ENCODE results near the gene IFNE.
A peak's percentile ranks its signal among the peaks of the same experiment; 100 is the strongest.

The IFNE gene

GRCh38 chr9:21482213-21482612 is at the start of gene IFNE:
Gene IFNE (minus strand): TSS chr9:21482313. CDS start chr9:21481694, 619 bp downstream.
- no peak for DNase-seq (ENCODE audit: low read depth)

GRCh38 chr9:21528123-21528808 is 46.2 kb upstream of the IFNE start:
- no peak for DNase-seq (ENCODE audit: low read depth)

GRCh38 chr9:21527579-21527978 is 45.5 kb upstream of the IFNE start:
- DNase-seq (ENCODE audit: low read depth): no peak

- no peak for DNase-seq (ENCODE audit: low read depth)
Observed at GRCh38 chr9:21525174-21525573, 43.1 kb upstream of the IFNE start.

- no peak for DNase-seq (ENCODE audit: low read depth)
Observed at GRCh38 chr9:21524099-21524830, 42.2 kb upstream of the IFNE start.

GRCh38 chr9:21523021-21524014 is 41.2 kb upstream of the IFNE start:
- no peak for DNase-seq (ENCODE audit: low read depth)

GRCh38 chr9:21522348-21522747 is 40.2 kb upstream of the IFNE start:
- DNase-seq (ENCODE audit: low read depth): no peak

GRCh38 chr9:21521448-21521847 is 39.3 kb upstream of the IFNE start:
- no peak for DNase-seq (ENCODE audit: low read depth)

- no peak for DNase-seq (ENCODE audit: low read depth)
Observed at GRCh38 chr9:21520501-21521228, 38.6 kb upstream of the IFNE start.

GRCh38 chr9:21519855-21520434 is 37.8 kb upstream of the IFNE start:
- DNase-seq (ENCODE audit: low read depth): no peak

- DNase-seq (ENCODE audit: low read depth): no peak
Observed at GRCh38 chr9:21516796-21517195, 34.7 kb upstream of the IFNE start.

GRCh38 chr9:21513431-21513830 is 31.3 kb upstream of the IFNE start:
- DNase-seq (ENCODE audit: low read depth): no peak

- peak; percentile 48 for DNase-seq (ENCODE audit: low read depth)
Observed at GRCh38 chr9:21510806-21511205, 28.7 kb upstream of the IFNE start.

- no peak for DNase-seq (ENCODE audit: low read depth)
Observed at GRCh38 chr9:21507483-21507790, 25.3 kb upstream of the IFNE start.

- DNase-seq (ENCODE audit: low read depth): peak; percentile 97
Observed at GRCh38 chr9:21506626-21507482, 24.7 kb upstream of the IFNE start.

- DNase-seq (ENCODE audit: low read depth): peak; percentile 50
Observed at GRCh38 chr9:21505425-21506179, 23.5 kb upstream of the IFNE start.

- no peak for DNase-seq (ENCODE audit: low read depth)
Observed at GRCh38 chr9:21504894-21505293, 22.8 kb upstream of the IFNE start.

- DNase-seq (ENCODE audit: low read depth): no peak
Observed at GRCh38 chr9:21504113-21504512, 22.0 kb upstream of the IFNE start.

- peak; percentile 52 for DNase-seq (ENCODE audit: low read depth)
Observed at GRCh38 chr9:21502586-21502985, 20.5 kb upstream of the IFNE start.

- DNase-seq (ENCODE audit: low read depth): no peak
Observed at GRCh38 chr9:21499912-21500311, 17.8 kb upstream of the IFNE start.

Measured in EH (cell line).